Immature natural killer cell (primary cell): ENCODE results near the gene DMRT2. TPM values are rescaled to one million over a fixed set of nuclear protein-coding genes. Genes with fewer than 3 reads are reported as not detected.

Experiments used
- DNase-seq, 3 donors: peaks; one replicate each; pipeline ENCODE4 v3.0.0; 2022; ENCODE audit warnings: mixed read lengths in 1 of 3
- H3K27ac Mint-ChIP-seq, 6 donors: one replicate each; pipeline ENCODE4 v1.8.0; 2020; ENCODE audit warnings: mixed read lengths in 6 of 6, mild to moderate bottlenecking in 5 of 6, inconsistent platforms in 4 of 6, moderate library complexity in 3 of 6
- H3K27me3 Mint-ChIP-seq, 3 donors: one replicate each; pipeline ENCODE4 v1.8.0; 2020 to 2021; ENCODE audit warnings: low read depth in 3 of 3, mild to moderate bottlenecking in 3 of 3, mixed read lengths in 3 of 3, moderate library complexity in 3 of 3, inconsistent platforms in 1 of 3
- H3K36me3 Mint-ChIP-seq, 3 donors: one replicate each; pipeline ENCODE4 v1.8.0; 2020; ENCODE audit warnings: mixed read lengths in 3 of 3, inconsistent platforms in 2 of 3, mild to moderate bottlenecking in 2 of 3
- H3K4me1 Mint-ChIP-seq, 2 donors: one replicate each; pipeline ENCODE4 v1.8.0; 2020; ENCODE audit warnings: inconsistent platforms in 2 of 2, mild to moderate bottlenecking in 2 of 2, mixed read lengths in 2 of 2, moderate library complexity in 1 of 2
- H3K4me3 Mint-ChIP-seq, 5 donors: one replicate each; pipeline ENCODE4 v1.8.0; 2020; ENCODE audit warnings: mild to moderate bottlenecking in 5 of 5, mixed read lengths in 5 of 5, inconsistent platforms in 3 of 5, moderate library complexity in 3 of 5
- H3K9me3 Mint-ChIP-seq, 6 donors: one replicate each; pipeline ENCODE4 v1.8.0; 2020; ENCODE audit warnings: mild to moderate bottlenecking in 6 of 6, mixed read lengths in 6 of 6, inconsistent platforms in 4 of 6, moderate library complexity in 3 of 6
- polyA plus RNA-seq, 3 donors: library from polyadenylated mRNA; unstranded; fragments of 300-500 nt; fragmentation: Illumina TruSeq; gene quantifications; one replicate each; pipeline ENCODE4 v1.2.3, GENCODE V29; 2021

DMRT2 gene
- not detected for polyA plus RNA-seq

GRCh38 chr9:1050125-1050895 is at the start of gene DMRT2:
Gene DMRT2, plus strand, starts transcription at chr9:1050357. Its CDS starts 1,257 bp downstream, at chr9:1051614.
- peak within 1 kb of the TSS; percentile 63 to 93 (median 91) for H3K4me3 Mint-ChIP-seq
- H3K36me3 Mint-ChIP-seq, result peaks cover 0 to 9% (median 0%) of the 10 kb centered on the region in 3 donors
- peaks cover 53 to 61% of the 10 kb centered on the region in 2 donors for H3K4me1 Mint-ChIP-seq
- H3K27ac Mint-ChIP-seq, result no peak within 1 kb of the TSS
- peaks cover 0 to 25% (median 5%) of the 10 kb centered on the region in 6 donors for H3K9me3 Mint-ChIP-seq
- DNase-seq, result peak in 2 of 3 donors; percentile 32 to 37
- H3K27me3 Mint-ChIP-seq, result peaks cover 45 to 67% (median 54%) of the 10 kb centered on the region in 3 donors

DNA sequence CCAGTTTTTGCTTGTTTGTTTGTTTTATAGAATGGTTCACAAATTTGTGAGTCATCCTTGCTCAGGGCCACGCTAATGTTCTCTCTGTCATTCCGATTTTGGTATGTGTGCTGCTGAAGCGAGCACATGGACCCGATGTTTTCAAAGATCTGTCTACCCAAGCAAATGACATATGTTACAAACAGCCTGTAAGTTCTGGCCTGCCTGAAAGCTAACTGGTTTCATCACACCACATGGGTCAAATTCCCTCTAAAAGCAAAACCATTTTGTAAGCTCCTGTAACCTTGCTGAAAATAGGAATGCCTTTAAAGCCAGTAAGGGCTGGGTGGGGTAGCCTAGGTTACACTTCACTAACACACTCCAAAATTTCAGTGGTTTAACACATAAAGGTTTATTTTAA is 48.3 kb upstream of the DMRT2 start:
- peaks cover 7 to 11% of the 10 kb centered on the region in 2 donors for H3K4me1 Mint-ChIP-seq
- H3K27me3 Mint-ChIP-seq, result peaks cover 0 to 7% (median 0%) of the 10 kb centered on the region in 3 donors
- no peak overlapping the region for H3K27ac Mint-ChIP-seq
- peaks cover 0 to 3% (median 0%) of the 10 kb centered on the region in 6 donors for H3K9me3 Mint-ChIP-seq
- no peaks in the 10 kb centered on the region for H3K36me3 Mint-ChIP-seq
- DNase-seq, result no peak
- no peak overlapping the region for H3K4me3 Mint-ChIP-seq

GRCh38 chr9:1002678-1003077 is 47.5 kb upstream of the DMRT2 start:
- H3K27me3 Mint-ChIP-seq, result peaks cover 0 to 7% (median 0%) of the 10 kb centered on the region in 3 donors
- no peaks in the 10 kb centered on the region for H3K36me3 Mint-ChIP-seq
- DNase-seq, result no peak
- H3K9me3 Mint-ChIP-seq, result peaks cover 0 to 2% (median 0%) of the 10 kb centered on the region in 6 donors
- H3K4me1 Mint-ChIP-seq, result peaks cover 7 to 11% of the 10 kb centered on the region in 2 donors
- H3K4me3 Mint-ChIP-seq, result no peak overlapping the region
- no peak overlapping the region for H3K27ac Mint-ChIP-seq

DNA sequence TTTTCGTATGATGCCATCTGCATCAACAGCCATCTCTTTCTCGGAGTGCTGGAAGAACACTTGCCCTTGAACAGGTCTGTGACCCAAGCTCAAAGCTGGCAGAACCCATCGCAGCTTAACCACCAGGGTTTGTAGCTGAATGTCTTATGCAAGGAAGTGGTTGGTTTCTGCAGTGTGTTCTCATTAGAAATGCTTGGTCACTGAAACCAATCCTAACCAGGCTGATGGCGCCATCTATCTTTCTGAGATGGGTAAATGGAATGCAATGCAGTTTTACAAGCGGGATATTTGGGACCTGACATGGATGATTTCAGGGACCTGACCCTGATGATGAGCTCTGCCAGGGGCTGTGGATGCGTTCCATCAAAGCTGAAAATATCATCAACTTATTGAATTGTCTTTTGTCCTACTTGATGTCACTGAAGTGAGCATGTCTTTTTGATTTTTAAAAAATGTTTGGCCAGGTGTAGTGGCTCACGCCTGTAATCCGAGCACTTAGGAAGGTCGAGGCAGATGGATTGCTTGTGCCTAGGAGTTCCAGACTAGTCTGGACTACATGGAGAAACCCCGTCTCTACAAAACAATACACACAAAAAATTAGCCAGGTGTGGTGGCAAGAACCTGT is 45.0 kb upstream of the DMRT2 start:
- Mint-ChIP-seq H3K4me3 (no peak overlapping the region), H3K27me3 (peaks cover 0 to 7% (median 2%) of the 10 kb centered on the region in 3 donors), H3K9me3 (no peaks in the 10 kb centered on the region), H3K36me3 (no peaks in the 10 kb centered on the region), H3K4me1 (peaks cover 5 to 7% of the 10 kb centered on the region in 2 donors), H3K27ac (no peak overlapping the region)
- peak in 2 of 3 donors; percentile 21 to 28 for DNase-seq

DNA sequence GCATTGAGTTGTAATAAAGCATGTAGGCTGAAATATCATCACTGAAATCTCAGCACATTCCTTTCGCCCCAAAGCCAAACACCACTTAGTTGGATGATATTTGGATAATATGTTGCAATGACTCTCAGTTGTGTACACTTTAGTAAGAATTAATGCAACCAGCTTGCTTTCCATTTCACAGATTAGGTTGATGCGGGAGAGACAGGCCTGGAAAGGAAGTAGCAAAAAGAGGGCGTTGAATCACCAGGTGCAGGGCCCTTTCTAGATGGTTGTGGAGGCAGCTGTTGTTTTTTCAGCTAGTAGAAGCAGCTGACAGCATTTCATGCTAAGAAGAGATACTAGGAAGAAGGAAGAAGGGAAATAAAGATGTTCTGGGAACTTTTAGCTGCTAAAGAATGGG is 42.8 kb upstream of the DMRT2 start:
- Mint-ChIP-seq H3K4me1 (peaks cover 5 to 7% of the 10 kb centered on the region in 2 donors), H3K36me3 (no peaks in the 10 kb centered on the region), H3K27ac (no peak overlapping the region), H3K27me3 (peaks cover 0 to 7% (median 2%) of the 10 kb centered on the region in 3 donors), H3K4me3 (no peak overlapping the region), H3K9me3 (no peaks in the 10 kb centered on the region)
- DNase-seq, result no peak

GRCh38 chr9:1008216-1008615 is 41.9 kb upstream of the DMRT2 start:
- H3K27ac Mint-ChIP-seq, result no peak overlapping the region

DNA sequence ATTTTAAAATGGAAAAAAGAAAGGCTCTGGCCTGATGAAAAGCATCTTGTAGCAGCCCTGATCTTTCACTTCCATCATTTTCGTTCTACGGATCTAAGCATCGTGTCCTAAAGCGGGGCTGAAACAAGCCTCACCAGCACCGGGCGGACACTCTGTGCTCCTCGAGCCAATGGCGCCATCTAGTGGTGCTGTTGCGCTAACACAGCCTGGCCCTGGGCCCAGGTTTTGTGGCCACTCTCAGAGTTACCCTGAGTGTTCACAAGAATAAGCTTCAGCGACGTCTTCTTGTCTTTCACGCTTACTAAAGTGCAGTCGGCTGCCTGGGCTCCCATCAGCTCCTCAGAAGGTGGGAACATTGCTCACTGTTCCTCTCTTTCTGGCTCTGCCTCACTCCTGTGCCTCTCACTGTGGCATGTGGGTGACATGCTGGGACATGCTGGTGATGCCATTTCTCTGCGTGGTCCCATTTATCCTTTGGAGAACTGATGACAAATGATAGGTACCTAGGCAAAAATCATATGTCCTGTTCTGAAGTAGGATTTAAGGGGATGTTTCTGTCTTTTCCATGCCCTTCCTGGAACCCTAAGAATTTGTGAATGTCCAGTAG is 41.0 kb upstream of the DMRT2 start:
- Mint-ChIP-seq H3K4me1 (peaks cover 5 to 7% of the 10 kb centered on the region in 2 donors), H3K9me3 (no peaks in the 10 kb centered on the region), H3K27ac (no peak overlapping the region), H3K27me3 (peaks cover 0 to 7% (median 3%) of the 10 kb centered on the region in 3 donors), H3K36me3 (no peaks in the 10 kb centered on the region), H3K4me3 (no peak overlapping the region)
- peak; percentile 59 to 63 (median 60) for DNase-seq

More at GRCh38 chr9:1008216-1008615, 41.9 kb upstream of the DMRT2 start:
- H3K36me3 Mint-ChIP-seq, result no peaks in the 10 kb centered on the region
- H3K9me3 Mint-ChIP-seq, result no peaks in the 10 kb centered on the region
- H3K27me3 Mint-ChIP-seq, result peaks cover 0 to 7% (median 2%) of the 10 kb centered on the region in 3 donors
- no peak overlapping the region for H3K4me3 Mint-ChIP-seq
- DNase-seq, result no peak
- H3K4me1 Mint-ChIP-seq, result peaks cover 5 to 7% of the 10 kb centered on the region in 2 donors

DNA sequence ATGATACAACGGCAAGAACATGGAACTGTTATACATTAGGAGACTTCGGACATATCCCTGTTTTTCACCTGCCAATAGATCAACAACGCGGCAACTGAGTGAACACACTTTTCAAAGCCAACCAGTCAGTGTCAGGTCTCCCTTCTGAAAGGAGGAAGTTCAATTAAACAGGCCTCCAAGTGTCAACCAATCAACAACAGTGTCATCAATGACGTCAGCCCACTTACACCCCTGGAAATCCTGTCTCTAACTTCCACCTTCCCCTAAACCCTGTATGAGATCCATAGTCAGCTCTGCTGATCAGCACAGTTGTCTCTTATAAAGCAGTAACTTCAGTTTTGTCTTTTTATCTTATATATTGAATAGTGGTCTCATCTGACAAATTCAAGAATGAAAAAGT is 37.1 kb upstream of the DMRT2 start:
- Mint-ChIP-seq H3K4me3 (no peak overlapping the region), H3K36me3 (no peaks in the 10 kb centered on the region), H3K27me3 (peaks cover 1 to 11% (median 4%) of the 10 kb centered on the region in 3 donors), H3K27ac (no peak overlapping the region), H3K4me1 (no peaks in the 10 kb centered on the region), H3K9me3 (no peaks in the 10 kb centered on the region)
- no peak for DNase-seq

GRCh38 chr9:1014225-1014624 is 35.9 kb upstream of the DMRT2 start:
- Mint-ChIP-seq H3K9me3 (peaks cover 0 to 1% (median 0%) of the 10 kb centered on the region in 6 donors), H3K27me3 (peaks cover 3 to 13% (median 4%) of the 10 kb centered on the region in 3 donors), H3K36me3 (no peaks in the 10 kb centered on the region), H3K4me1 (no peaks in the 10 kb centered on the region), H3K27ac (no peak overlapping the region), H3K4me3 (no peak overlapping the region)
- no peak for DNase-seq

DNA sequence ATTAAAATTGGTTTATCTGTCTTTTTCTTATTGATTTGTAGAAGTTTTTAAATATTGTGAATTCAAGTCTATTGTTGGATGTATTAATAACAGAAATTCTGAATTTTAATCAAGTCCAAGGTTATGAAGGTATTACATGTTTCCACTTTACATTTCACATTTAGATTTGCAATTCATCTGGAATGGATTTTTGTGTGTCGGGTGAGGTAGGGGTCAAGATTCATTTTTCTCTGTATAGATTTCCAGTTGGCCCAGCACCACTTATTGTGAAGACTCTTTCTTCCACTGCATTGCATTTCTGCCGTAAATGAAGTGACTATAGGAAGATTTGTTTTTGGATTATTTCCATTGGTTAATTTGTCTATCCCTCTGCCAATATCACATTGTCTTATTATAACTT is 35.5 kb upstream of the DMRT2 start:
- peaks cover 0 to 1% (median 0%) of the 10 kb centered on the region in 6 donors for H3K9me3 Mint-ChIP-seq
- DNase-seq, result no peak
- H3K27ac Mint-ChIP-seq, result no peak overlapping the region
- H3K36me3 Mint-ChIP-seq, result no peaks in the 10 kb centered on the region
- H3K4me3 Mint-ChIP-seq, result no peak overlapping the region
- no peaks in the 10 kb centered on the region for H3K4me1 Mint-ChIP-seq
- peaks cover 3 to 12% (median 4%) of the 10 kb centered on the region in 3 donors for H3K27me3 Mint-ChIP-seq

DNA sequence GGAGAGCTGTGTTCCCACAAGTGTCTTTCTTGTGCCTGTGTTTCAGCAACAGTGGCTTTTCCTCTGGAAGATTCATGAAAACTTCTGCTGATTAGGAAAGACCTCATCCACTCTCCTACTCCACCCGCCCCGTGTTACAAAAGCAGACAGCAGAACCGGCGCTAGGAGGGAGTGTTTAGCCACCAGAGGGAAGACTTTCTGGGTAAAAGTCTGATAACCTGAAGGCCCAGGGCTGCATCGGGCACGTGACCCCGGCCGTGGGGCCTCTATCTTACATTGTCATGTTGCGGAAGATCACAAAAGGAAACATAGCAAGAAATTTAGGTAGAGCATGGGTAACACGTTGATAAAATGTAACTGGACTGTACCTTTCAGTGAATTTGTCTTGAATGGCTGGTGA is 32.0 kb upstream of the DMRT2 start:
- H3K4me1 Mint-ChIP-seq, result no peaks in the 10 kb centered on the region
- no peak for DNase-seq
- H3K27ac Mint-ChIP-seq, result no peak overlapping the region

DNA sequence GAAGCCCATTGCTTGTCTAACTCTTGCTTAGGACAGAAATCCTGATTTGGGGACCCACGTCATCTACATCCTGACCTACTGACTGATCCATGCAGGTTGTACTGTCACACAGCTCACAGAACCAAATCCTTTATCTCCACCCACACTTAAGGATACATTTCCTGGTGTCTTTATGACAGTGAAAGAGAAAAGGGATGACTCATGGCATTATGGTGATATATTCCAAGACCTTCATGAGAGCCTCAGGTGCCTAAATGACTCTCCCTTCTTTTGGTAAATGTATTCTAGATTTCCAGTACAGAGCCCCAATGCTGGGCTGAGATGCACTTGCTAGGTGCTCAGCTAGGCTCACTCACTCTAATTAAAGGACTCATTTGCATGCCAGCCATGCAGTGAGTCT is 26.0 kb upstream of the DMRT2 start:
- H3K4me3 Mint-ChIP-seq, result no peak overlapping the region
- H3K27me3 Mint-ChIP-seq, result peaks cover 5 to 13% (median 10%) of the 10 kb centered on the region in 3 donors
- peaks cover 0 to 3% (median 0%) of the 10 kb centered on the region in 3 donors for H3K36me3 Mint-ChIP-seq
- H3K4me1 Mint-ChIP-seq, result no peaks in the 10 kb centered on the region
- peaks cover 0 to 4% (median 0%) of the 10 kb centered on the region in 6 donors for H3K9me3 Mint-ChIP-seq
- no peak overlapping the region for H3K27ac Mint-ChIP-seq
- no peak for DNase-seq

More for the DNA sequence above, 32.0 kb upstream of the DMRT2 start:
- Mint-ChIP-seq H3K27me3 (peaks cover 9 to 16% (median 13%) of the 10 kb centered on the region in 3 donors), H3K9me3 (peaks cover 0 to 3% (median under 1%) of the 10 kb centered on the region in 6 donors), H3K4me3 (no peak overlapping the region), H3K36me3 (peaks cover 0 to 2% (median 0%) of the 10 kb centered on the region in 3 donors)

DNA sequence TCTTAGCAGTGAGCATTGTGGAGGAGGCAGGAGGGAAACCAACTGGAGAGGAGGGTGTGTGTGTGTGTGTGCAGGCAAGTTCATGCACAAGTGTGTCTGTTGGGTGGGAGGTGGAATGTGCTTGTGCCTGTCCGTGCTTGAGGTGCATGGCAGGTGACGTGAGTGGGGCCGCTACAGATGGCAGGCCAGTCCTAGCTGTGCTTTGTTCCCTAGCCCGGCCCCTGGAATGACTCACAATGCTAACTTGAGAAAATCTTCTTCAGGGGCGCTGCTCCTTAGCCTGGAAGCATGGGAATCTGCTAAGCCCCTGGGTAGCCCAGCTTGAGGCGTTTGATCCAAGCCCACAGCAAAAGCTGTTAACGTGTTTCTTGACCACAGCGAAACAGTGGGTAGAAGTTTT is 25.0 kb upstream of the DMRT2 start:
- H3K27ac Mint-ChIP-seq, result no peak overlapping the region
- no peak for DNase-seq
- H3K9me3 Mint-ChIP-seq, result peaks cover 0 to 4% (median 0%) of the 10 kb centered on the region in 6 donors
- peaks cover 0 to 3% (median 0%) of the 10 kb centered on the region in 3 donors for H3K36me3 Mint-ChIP-seq
- no peaks in the 10 kb centered on the region for H3K4me1 Mint-ChIP-seq
- H3K27me3 Mint-ChIP-seq, result peaks cover 5 to 12% (median 10%) of the 10 kb centered on the region in 3 donors
- no peak overlapping the region for H3K4me3 Mint-ChIP-seq

GRCh38 chr9:1026219-1026618 is 23.9 kb upstream of the DMRT2 start:
- Mint-ChIP-seq H3K4me1 (no peaks in the 10 kb centered on the region), H3K9me3 (peaks cover 0 to 4% (median 0%) of the 10 kb centered on the region in 6 donors)

More at GRCh38 chr9:1026219-1026618, 23.9 kb upstream of the DMRT2 start:
- no peak overlapping the region for H3K27ac Mint-ChIP-seq
- DNase-seq, result no peak
- H3K36me3 Mint-ChIP-seq, result peaks cover 0 to 3% (median 0%) of the 10 kb centered on the region in 3 donors
- H3K27me3 Mint-ChIP-seq, result peaks cover 2 to 8% (median 2%) of the 10 kb centered on the region in 3 donors
- H3K4me3 Mint-ChIP-seq, result no peak overlapping the region
